Body of pancreas (tissue), 4 donors: ENCODE measurements around the gene MAP3K7CL. TPM values are rescaled to one million over a fixed set of nuclear protein-coding genes. Genes with fewer than 3 reads are reported as not detected.
A peak's percentile ranks its signal among the peaks of the same experiment; 100 is the strongest.

Experiments used
- ATAC-seq: fragments of 150-250 bp; one replicate; pipeline ENCODE4 v1.9.1; 2016
- DNase-seq, 4 donors: peaks; one replicate each; pipeline ENCODE4 v3.0.0-alpha.2; 2019
- H3K27ac ChIP-seq, 4 donors: fragments of 200-600 bp; sonication (generic); 1 replicate in 3 of 4; 2 replicates in 1 of 4; pipeline versions ENCODE4 v1.5.1 to v1.6.1; 2016 to 2019; ENCODE audit warnings: mild to moderate bottlenecking in 1 of 4, mixed read lengths in 1 of 4, moderate library complexity in 1 of 4
- H3K27me3 ChIP-seq, 2 donors: fragments of 200-600 bp; sonication (generic); one replicate each; pipeline ENCODE4 v1.6.0; 2016; ENCODE audit warnings: mild to moderate bottlenecking in 1 of 2
- H3K36me3 ChIP-seq, 2 donors: fragments of 200-600 bp; sonication (generic); replicated peaks in 1 of 2; 2 replicates each; pipeline ENCODE4 v1.5.1; 2016; ENCODE audit warnings: low read depth in 2 of 2; ENCODE audit not compliant: insufficient read depth in 1 of 2
- H3K4me1 ChIP-seq: fragments of 200-600 bp; sonication (generic); one replicate; pipeline ENCODE4 v1.6.0; 2016
- H3K4me3 ChIP-seq, 2 donors: fragments of 200-600 bp; sonication (generic); 1 replicate in 1 of 2; 2 replicates in 1 of 2; pipeline ENCODE4 v1.5.1; 2016 to 2019
- H3K9me3 ChIP-seq, 3 donors: fragments of 200-600 bp; sonication (generic); 1 replicate in 2 of 3; 2 replicates in 1 of 3; pipeline ENCODE4 v1.5.1; 2016
- POLR2A ChIP-seq, 3 donors: fragments of 450-650 bp; IDR thresholded peaks; one replicate each; pipeline ENCODE4 v1.6.1; 2016; ENCODE audit warnings: antibody characterized with exemption in 3 of 3, mild to moderate bottlenecking in 2 of 3
- WGBS, 2 donors: methylation state at CpG; one replicate each; pipeline ENCODE4 v1.1.5; 2017; 5-methylcytosine and 5-hydroxymethylcytosine counted together
- intact Hi-C: fragments of 100-400 bp; cut with DNase I; formaldehyde crosslinking; loops from one replicate; pipeline ENCODE4 v1.15.1; 2023
- total RNA-seq, 2 donors: library from RNA; depleted of rRNA; stranded (reverse); fragments of >200 nt; gene quantifications; one replicate each; pipeline ENCODE4 v1.1.0, GENCODE V29; 2016
- TF ChIP-seq, protein P1 (sequence below), 7 experiments: fragments of 450-650 bp in 4 of 7; fragments of 200-600 bp in 3 of 7; sonication (generic) in 3 of 7; IDR thresholded peaks; one replicate each; pipeline ENCODE4 v1.5.1; 2016 to 2019; ENCODE audit warnings: antibody characterized with exemption in 7 of 7

The MAP3K7CL gene
- total RNA-seq, 2 donors from 2014 or later: 5.2 to 12.5 TPM

DNA sequence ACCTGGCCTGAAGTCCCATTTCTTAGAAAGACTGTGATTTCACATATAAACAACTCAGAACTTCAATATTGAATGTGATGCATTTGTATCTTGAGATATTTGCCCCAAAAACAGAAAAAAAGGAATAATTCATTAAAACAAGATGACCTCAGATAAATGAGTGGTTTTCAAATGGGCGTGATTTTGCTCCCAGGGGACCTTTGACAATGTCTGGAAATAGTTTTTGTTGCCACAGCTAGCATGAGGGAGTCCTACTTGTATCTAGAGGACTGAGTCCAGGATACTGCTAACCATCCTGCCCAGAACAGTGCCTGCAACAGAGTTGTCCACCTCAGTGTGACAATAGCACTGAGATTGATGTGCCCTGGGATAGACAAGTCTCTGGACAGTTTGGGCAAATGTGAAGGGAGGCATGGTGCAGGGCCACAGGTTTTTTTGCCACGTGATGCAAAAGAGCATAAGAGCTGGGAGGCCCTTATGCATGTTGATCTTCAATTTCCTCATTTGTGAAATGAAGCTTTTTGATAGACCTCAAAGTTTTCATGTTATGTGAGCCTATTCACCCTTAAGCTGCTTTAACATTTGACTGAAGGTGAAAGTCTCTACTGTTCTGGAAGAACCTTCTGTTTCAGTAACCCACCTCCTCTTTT lies 46.2 kb downstream of the MAP3K7CL start:
- ATAC-seq (no peak), DNase-seq (no peak)
- no peak for TF ChIP-seq POLR2A (IDR thresholded peaks at IDR 0.05)
- TF ChIP-seq, protein P1, sequence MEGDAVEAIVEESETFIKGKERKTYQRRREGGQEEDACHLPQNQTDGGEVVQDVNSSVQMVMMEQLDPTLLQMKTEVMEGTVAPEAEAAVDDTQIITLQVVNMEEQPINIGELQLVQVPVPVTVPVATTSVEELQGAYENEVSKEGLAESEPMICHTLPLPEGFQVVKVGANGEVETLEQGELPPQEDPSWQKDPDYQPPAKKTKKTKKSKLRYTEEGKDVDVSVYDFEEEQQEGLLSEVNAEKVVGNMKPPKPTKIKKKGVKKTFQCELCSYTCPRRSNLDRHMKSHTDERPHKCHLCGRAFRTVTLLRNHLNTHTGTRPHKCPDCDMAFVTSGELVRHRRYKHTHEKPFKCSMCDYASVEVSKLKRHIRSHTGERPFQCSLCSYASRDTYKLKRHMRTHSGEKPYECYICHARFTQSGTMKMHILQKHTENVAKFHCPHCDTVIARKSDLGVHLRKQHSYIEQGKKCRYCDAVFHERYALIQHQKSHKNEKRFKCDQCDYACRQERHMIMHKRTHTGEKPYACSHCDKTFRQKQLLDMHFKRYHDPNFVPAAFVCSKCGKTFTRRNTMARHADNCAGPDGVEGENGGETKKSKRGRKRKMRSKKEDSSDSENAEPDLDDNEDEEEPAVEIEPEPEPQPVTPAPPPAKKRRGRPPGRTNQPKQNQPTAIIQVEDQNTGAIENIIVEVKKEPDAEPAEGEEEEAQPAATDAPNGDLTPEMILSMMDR (IDR thresholded peaks at IDR 0.05): no peak
- H3K27ac ChIP-seq: peak overlapping the region in 1 of 4 donors; percentile 28
- intact Hi-C loops: no loop called here
- H3K4me1 ChIP-seq: peaks cover 35% of the 10 kb centered on the region
- no peaks in the 10 kb centered on the region for H3K27me3 ChIP-seq
- H3K36me3 ChIP-seq: no peaks in the 10 kb centered on the region
- 38 to 96% methylated on average over 2 of the region's 2 CpGs for WGBS, 2 donors
- H3K4me3 ChIP-seq: no peak overlapping the region
- H3K9me3 ChIP-seq: no peaks in the 10 kb centered on the region

DNA sequence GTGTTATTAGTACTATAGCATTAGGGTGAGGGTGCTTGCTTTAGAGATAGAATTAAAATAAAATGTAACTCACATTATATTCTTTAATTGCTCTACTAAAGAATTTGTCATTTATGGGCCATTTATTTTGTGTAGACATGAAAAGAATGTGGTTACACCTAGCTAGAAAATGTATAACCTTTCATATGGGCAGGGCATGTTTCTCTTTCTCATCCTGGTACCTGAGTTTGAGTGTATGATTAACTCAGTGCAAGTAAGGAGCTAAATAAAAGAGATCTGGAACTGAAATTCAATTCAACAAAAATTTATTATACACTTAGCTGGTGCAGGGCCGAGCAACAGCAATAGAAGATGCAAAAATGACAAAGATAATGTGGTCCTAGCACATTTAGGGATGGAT lies 47.4 kb downstream of the MAP3K7CL start:
- no peak for TF ChIP-seq POLR2A (IDR thresholded peaks at IDR 0.05)
- TF ChIP-seq, protein P1 (IDR thresholded peaks at IDR 0.05): no peak
- no peaks in the 10 kb centered on the region for H3K9me3 ChIP-seq
- peaks cover 47% of the 10 kb centered on the region for H3K4me1 ChIP-seq
- no peaks in the 10 kb centered on the region for H3K36me3 ChIP-seq
- DNase-seq (no peak), ATAC-seq (peak; percentile 34)
- no peaks in the 10 kb centered on the region for H3K27me3 ChIP-seq
- peak overlapping the region in 3 of 4 donors; percentile 31 to 47 (median 39) for H3K27ac ChIP-seq
- intact Hi-C loops: no loop called here
- 48 to 59% methylated on average over 1 of the region's 1 CpG for WGBS, 2 donors
- no peak overlapping the region for H3K4me3 ChIP-seq

DNA sequence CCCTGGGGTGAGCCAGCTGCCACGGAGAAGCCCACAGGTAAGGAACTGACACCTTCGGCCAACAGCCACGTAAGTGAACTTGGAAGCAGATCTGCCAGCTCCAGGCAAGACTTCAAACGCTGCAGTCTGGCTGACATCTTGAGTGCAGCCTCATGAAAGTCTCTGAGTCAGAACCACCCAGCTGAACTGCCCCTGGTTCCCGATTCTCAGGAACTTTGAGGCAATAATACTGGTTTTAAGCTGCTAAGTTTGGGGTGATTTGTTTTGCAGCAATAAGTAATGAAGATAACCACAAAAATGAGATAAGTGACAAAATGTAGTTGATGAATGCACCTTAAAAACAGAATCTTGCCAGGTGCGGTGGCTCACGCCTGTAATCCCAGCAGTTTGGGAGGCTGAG lies 48.5 kb downstream of the MAP3K7CL start:
- H3K4me1 ChIP-seq: peaks cover 58% of the 10 kb centered on the region
- no peaks in the 10 kb centered on the region for H3K27me3 ChIP-seq
- peak overlapping the region in 2 of 4 donors; percentile 31 to 47 for H3K27ac ChIP-seq
- H3K9me3 ChIP-seq: no peaks in the 10 kb centered on the region
- H3K36me3 ChIP-seq: no peaks in the 10 kb centered on the region
- DNase-seq (no peak), ATAC-seq (no peak)
- intact Hi-C loops: no loop called here
- no peak for TF ChIP-seq POLR2A (IDR thresholded peaks at IDR 0.05)
- TF ChIP-seq, protein P1 (IDR thresholded peaks at IDR 0.05): no peak
- 92 to 93% methylated on average over 6 to 7 of the region's 7 CpGs for WGBS, 2 donors
- no peak overlapping the region for H3K4me3 ChIP-seq

DNA sequence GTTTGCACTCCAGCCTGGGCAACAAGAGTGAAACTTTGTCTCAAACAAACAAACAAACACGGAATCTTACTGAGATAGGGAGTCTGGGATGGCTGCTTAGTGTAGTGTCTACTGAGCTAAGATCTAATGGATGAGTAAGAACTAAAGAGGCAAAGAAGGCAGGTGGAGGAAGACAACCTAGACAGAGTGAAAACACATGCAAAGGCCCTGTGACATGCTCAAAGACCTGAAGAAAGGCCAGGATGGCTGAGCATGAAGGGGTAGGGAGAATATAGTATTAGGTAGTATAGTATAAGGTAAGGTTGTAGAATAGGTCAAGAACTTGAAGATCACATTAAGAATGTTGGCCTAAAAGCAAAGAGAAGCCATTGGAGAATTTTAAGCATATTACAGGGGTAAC lies 49.1 kb downstream of the MAP3K7CL start:
- no peak overlapping the region for H3K4me3 ChIP-seq
- H3K36me3 ChIP-seq: no peaks in the 10 kb centered on the region
- ATAC-seq: no peak
- H3K4me1 ChIP-seq: peaks cover 56% of the 10 kb centered on the region
- no peaks in the 10 kb centered on the region for H3K9me3 ChIP-seq
- no peak for TF ChIP-seq POLR2A (IDR thresholded peaks at IDR 0.05)
- TF ChIP-seq, protein P1 (IDR thresholded peaks at IDR 0.05): no peak
- intact Hi-C loops: no loop called here
- no peak for DNase-seq
- 81 to 89% methylated on average over 1 of the region's 1 CpG for WGBS, 2 donors
- H3K27ac ChIP-seq: no peak overlapping the region
- no peaks in the 10 kb centered on the region for H3K27me3 ChIP-seq
